GM12878 (cell line): ENCODE measurements around the gene TOLLIP. TPM values are rescaled to one million over a fixed set of nuclear protein-coding genes. Genes with fewer than 3 reads are reported as not detected.

ENCODE experiments used
- BHLHE40 ChIP-seq, 2 experiments: fragments of 450-650 bp in 1 of 2; IDR thresholded peaks; 2 replicates each; pipeline ENCODE4 v1.6.1; 2011 to 2017; ENCODE audit warnings: low read depth in 2 of 2, borderline replicate concordance in 1 of 2, improper control_type of control experiment in 1 of 2, low read length in 1 of 2, mild to moderate bottlenecking in 1 of 2
- CHD4 ChIP-seq: fragments of 200-600 bp; sonication (generic); IDR thresholded peaks from 2 replicates; pipeline ENCODE4 v1.6.1; 2016; ENCODE audit warnings: mild to moderate bottlenecking
- HDAC2 ChIP-seq: fragments of 200-600 bp; sonication (generic); IDR thresholded peaks from 2 replicates; pipeline ENCODE4 v1.6.1; 2017
- NFYB ChIP-seq: IDR thresholded peaks from 2 replicates; pipeline ENCODE4 v1.6.1; 2011; ENCODE audit warnings: low read depth, mild to moderate bottlenecking, low read length, improper control_type of control experiment, moderate library complexity; ENCODE audit not compliant: insufficient read depth
- TCF12 ChIP-seq: IDR thresholded peaks from 2 replicates; pipeline ENCODE4 v1.6.1; 2011; ENCODE audit warnings: low read depth, mild to moderate bottlenecking, low read length
- ZNF274 ChIP-seq: IDR thresholded peaks from one replicate; pipeline ENCODE4 v1.8.0; 2011; ENCODE audit not compliant: insufficient read length, insufficient read depth
- polyA plus RNA-seq, 11 experiments: library from polyadenylated mRNA; depleted of rRNA in 4 of 11; unstranded in 6 of 11; stranded (reverse) in 5 of 11; fragments of >200 nt; fragmentation: Nextera tagmentation in 4 of 11; fragmentation: Illumina TruSeq in 1 of 11; extraction: Ambion mirVana in 4 of 11; extraction: Trizol in 1 of 11; gene quantifications; 1 replicate in 1 of 11; 2 replicates in 10 of 11; pipeline versions ENCODE4 v1.2.1 to v1.2.3, GENCODE V29; 2011 to 2016; ENCODE audit warnings: inconsistent platforms in 2 of 11, missing spikeins in 2 of 11, low read depth in 1 of 11
- total RNA-seq, 4 experiments: library from RNA; depleted of rRNA in 3 of 4; stranded (reverse); fragments of >200 nt in 3 of 4; fragmentation: Illumina TruSeq in 1 of 4; extraction: Trizol in 1 of 4; gene quantifications; 2 replicates each; pipeline versions ENCODE4 v1.2.1 to v1.2.3, GENCODE V29; 2013 to 2021
- TF ChIP-seq, protein P1 (sequence below): fragments of 450-650 bp; IDR thresholded peaks from 2 replicates; pipeline ENCODE4 v1.6.1; 2017; ENCODE audit warnings: mild to moderate bottlenecking
- TF ChIP-seq, protein P2 (sequence below), 3 experiments: IDR thresholded peaks in 2 of 3; conservative IDR thresholded peaks in 1 of 3; 2 replicates each; pipeline ENCODE4 v1.5.1; 2011; ENCODE audit warnings: low read depth in 3 of 3, low read length in 3 of 3, mild to moderate bottlenecking in 3 of 3, control low read depth in 2 of 3, moderate library complexity in 2 of 3, inconsistent platforms in 1 of 3, mixed read lengths in 1 of 3; ENCODE audit not compliant: control insufficient read depth in 2 of 3, insufficient read depth in 1 of 3; ENCODE audit errors: extremely low read depth in 1 of 3

TOLLIP gene
- total and polyA plus RNA-seq, 10 of the 15 experiments (the other 5 are each of a cell fraction or from before 2014, with no cell fraction given) = 0.47 to 39.5 (median 21.6) TPM

DNA sequence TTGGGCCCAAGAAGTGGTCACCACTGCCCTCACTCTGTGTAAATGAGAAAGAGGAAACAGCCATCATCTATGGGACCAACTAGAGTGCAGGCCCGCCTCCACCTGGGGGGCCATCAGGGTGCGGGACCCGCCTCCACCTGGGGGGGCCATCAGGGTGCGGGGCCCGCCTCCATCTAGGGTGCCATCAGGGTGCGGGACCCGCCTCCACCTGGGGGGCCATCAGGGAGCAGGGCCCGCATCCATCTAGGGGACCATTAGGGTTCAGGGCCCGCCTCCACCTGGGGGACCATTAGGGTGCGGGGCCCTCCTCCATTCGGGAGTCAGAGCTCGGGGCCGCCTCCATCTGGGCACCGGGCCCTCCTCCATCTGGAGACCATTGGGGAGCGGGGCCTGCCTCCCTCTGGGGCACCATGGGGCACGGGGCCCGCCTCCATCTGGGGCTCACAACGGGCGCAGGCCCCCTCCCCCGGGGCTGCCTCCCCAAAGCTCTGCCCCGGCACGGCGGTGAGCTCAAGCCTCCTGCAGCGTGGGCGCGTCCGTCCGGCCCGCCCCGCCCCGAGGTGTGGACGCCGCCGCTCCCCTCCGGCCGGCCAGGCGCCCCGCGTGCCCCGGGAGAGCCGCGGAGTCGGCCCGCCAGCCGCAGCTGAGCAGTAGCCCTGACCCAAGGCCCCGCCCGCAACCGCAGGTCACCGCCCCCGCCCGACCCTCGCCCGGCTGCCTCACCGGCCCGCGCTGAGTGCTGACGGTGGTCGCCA, 512 bp downstream of the TOLLIP start (continued):
- no peak for TF ChIP-seq TCF12
- peak in 1 of 2 experiments; percentile 5; a peak in 1 of 4 replicates for TF ChIP-seq BHLHE40 (IDR thresholded peaks at IDR 0.05; ENCODE audit: borderline replicate concordance in 1 of 2, low read depth in 2 of 2, low read length in 1 of 2)
- TF ChIP-seq, protein P1, sequence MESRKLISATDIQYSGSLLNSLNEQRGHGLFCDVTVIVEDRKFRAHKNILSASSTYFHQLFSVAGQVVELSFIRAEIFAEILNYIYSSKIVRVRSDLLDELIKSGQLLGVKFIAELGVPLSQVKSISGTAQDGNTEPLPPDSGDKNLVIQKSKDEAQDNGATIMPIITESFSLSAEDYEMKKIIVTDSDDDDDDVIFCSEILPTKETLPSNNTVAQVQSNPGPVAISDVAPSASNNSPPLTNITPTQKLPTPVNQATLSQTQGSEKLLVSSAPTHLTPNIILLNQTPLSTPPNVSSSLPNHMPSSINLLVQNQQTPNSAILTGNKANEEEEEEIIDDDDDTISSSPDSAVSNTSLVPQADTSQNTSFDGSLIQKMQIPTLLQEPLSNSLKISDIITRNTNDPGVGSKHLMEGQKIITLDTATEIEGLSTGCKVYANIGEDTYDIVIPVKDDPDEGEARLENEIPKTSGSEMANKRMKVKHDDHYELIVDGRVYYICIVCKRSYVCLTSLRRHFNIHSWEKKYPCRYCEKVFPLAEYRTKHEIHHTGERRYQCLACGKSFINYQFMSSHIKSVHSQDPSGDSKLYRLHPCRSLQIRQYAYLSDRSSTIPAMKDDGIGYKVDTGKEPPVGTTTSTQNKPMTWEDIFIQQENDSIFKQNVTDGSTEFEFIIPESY = no peak
- TF ChIP-seq NFYB = no peak
- TF ChIP-seq, protein P2, sequence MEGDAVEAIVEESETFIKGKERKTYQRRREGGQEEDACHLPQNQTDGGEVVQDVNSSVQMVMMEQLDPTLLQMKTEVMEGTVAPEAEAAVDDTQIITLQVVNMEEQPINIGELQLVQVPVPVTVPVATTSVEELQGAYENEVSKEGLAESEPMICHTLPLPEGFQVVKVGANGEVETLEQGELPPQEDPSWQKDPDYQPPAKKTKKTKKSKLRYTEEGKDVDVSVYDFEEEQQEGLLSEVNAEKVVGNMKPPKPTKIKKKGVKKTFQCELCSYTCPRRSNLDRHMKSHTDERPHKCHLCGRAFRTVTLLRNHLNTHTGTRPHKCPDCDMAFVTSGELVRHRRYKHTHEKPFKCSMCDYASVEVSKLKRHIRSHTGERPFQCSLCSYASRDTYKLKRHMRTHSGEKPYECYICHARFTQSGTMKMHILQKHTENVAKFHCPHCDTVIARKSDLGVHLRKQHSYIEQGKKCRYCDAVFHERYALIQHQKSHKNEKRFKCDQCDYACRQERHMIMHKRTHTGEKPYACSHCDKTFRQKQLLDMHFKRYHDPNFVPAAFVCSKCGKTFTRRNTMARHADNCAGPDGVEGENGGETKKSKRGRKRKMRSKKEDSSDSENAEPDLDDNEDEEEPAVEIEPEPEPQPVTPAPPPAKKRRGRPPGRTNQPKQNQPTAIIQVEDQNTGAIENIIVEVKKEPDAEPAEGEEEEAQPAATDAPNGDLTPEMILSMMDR (IDR thresholded peaks at IDR 0.05 in 2 of 3, conservative IDR thresholded peaks at IDR 0.05 in 1 of 3; ENCODE audit: control insufficient read depth in 2 of 3, extremely low read depth in 1 of 3, insufficient read depth in 1 of 3, low read depth in 3 of 3, low read length in 3 of 3) = no peak
- no peak for TF ChIP-seq HDAC2
- TF ChIP-seq CHD4 = no peak
- no peak for TF ChIP-seq ZNF274
